CD4-positive, alpha-beta T cell treated with Interleukin-15 for 4 hours (primary cell): Measurements from ENCODE around the gene PLEKHH2.

Source experiments
- DNase-seq: peaks from one replicate; pipeline ENCODE4 v3.0.0-alpha.2; 2020; ENCODE audit warnings: low spot score

PLEKHH2 gene

GRCh38 chr2:43812006-43812405 lies 174.9 kb downstream of the PLEKHH2 start:
- DNase-seq: no peak

GRCh38 chr2:43812947-43813346 lies 175.9 kb downstream of the PLEKHH2 start:
- no peak for DNase-seq

GRCh38 chr2:43814711-43815110 lies 177.7 kb downstream of the PLEKHH2 start:
- DNase-seq: no peak
